Rectal smooth muscle tissue (tissue), 1 donor: ENCODE results near the gene PCSK6.
"Not testable (repeated sequence)": the region's sequence is repeated elsewhere in the genome, so short reads cannot be mapped to it uniquely, and the experiment has no call there.

Experiments
- H3K27ac ChIP-seq: one replicate; pipeline ENCODE4 v1.7.0; 2013; ENCODE audit warnings: low read depth, low read length, inconsistent platforms
- H3K27me3 ChIP-seq: one replicate; pipeline ENCODE4 v1.7.0; 2013; ENCODE audit warnings: low read length; ENCODE audit not compliant: control insufficient read depth, insufficient read depth
- H3K36me3 ChIP-seq: one replicate; pipeline ENCODE4 v1.7.0; 2013; ENCODE audit warnings: low read length; ENCODE audit not compliant: control insufficient read depth, insufficient read depth
- H3K4me1 ChIP-seq: one replicate; pipeline ENCODE4 v1.7.0; 2013; ENCODE audit warnings: low read length; ENCODE audit not compliant: control insufficient read depth, insufficient read depth
- H3K4me3 ChIP-seq: one replicate; pipeline ENCODE4 v1.7.0; 2013; ENCODE audit warnings: low read length
- H3K9ac ChIP-seq: one replicate; pipeline ENCODE4 v1.7.0; 2013; ENCODE audit warnings: low read length

The PCSK6 gene

DNA sequence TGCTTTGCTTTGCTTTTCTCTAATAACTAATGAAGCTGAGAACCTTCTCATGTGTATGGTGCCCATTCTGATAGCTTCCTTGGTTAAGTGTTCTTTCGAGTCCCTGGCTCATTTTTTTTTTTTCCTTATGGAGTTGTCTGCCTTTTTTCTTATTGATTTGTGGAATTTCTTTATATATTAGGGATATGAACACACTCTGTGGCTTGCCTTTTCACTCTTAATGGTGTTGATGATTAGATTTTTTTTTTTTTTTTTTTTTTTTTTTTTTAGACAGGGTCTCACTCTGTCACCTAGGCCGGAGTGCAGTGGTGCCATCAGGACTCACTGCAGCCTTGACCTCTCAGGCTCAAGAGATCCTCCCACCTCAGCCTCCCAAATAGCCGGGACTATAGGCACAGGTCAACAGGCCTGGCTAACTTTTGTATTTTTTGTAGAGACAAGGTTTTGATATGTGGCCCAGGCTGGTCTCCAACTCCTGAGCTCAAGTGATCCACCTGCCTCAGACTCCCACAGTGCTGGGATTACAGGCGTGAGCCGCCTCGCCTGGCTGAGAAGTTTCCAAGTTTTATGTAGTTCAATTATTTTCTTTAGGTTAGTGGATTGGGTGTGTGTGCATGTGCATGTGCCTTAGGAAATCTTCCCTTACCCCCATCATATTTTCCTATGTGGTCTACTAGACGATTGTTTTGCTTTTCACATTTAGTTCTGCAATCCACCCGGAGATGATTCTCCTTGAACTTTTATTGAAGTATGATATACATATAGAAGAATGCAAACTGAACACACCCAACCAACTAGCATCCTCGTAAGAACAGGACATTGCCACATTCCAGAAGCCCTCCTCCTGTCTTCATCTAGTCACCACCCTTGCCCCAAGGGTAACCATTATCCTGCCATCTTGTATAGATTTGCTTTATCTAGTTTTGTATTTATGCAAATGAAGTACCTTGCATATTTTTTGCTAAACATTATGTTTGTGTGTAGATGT lies 192.8 kb downstream of the PCSK6 start:
- H3K4me1 ChIP-seq = peaks cover 12% of the 10 kb centered on the region
- H3K36me3 ChIP-seq = no peaks in the 10 kb centered on the region
- H3K27ac ChIP-seq = no peak overlapping the region
- no peaks in the 10 kb centered on the region for H3K27me3 ChIP-seq
- H3K9ac ChIP-seq = no peak overlapping the region
- no peak overlapping the region for H3K4me3 ChIP-seq

DNA sequence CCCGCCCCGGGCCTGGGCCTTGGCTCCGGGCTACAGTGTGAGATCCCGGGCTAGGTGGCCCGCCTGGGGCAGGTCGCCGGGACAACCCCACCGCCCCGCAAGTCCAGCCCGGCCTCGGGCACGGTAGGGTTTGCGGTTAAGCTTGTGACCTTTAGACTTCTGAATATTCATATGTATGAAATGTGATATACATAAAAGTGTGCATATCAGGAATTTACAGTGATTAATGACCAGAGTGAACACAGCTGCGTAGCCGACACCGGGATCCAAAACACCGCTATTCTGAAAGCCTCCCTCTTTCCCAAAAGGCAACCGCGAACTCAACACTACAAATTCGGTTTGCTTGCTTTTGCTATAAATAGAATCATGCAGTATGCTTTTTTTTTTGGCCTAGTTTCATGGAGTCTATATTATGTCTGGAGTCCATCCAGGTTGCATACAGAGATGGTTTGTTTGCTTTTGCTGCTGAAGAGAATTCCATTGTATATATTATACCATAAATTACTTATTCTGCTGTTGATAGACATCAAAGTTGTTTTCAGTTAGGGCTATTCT lies 193.8 kb downstream of the PCSK6 start:
- H3K27me3 ChIP-seq = no peaks in the 10 kb centered on the region
- H3K9ac ChIP-seq = peak overlapping the region; percentile 57
- H3K27ac ChIP-seq = peak overlapping the region; percentile 91
- H3K36me3 ChIP-seq = no peaks in the 10 kb centered on the region
- H3K4me1 ChIP-seq = peaks cover 12% of the 10 kb centered on the region
- peak overlapping the region; percentile 95 for H3K4me3 ChIP-seq

DNA sequence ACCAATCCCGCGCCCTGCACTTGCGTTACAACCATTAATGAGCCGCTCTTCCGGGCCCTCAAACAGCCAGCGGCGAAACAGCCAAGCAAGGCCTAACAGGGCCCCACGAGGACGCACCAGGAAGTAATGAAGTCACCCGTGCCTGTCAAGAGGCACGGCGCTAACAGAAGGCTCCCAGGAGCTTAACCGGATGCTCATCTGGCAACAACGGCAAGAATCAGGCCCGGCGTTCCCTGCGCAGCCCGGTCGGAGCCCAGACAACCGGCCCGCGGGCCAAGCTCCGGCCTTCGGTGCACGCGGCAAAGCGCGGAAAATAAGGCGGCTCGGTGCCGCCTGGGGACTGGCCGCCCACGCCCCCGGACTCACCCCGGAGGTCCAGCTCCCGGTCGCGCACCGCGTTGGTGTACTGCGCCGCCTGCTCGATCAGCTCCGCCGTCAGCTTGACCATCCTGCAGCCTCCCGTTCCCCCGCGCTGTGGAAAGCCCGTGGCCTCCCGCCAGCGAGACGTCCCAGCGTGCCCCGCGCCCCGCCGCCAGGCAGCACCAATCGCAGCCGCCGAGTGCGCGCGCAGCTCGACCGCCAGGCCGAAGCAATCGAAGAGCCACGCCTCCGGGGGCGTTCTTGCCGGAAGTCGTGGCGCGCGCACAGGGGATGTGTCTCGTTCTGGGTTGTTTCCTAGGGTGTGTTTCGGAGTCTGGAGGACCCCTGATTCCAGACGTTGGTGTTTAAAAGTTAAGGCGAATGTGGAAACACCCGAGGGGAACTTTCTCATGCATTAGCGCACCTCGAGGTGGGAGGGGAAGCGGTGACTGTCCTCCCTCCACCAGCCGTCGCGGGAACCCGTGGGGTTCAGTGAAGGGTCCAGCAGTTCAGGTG lies 194.5 kb downstream of the PCSK6 start, which contains the start of gene SNRPA1:
SNRPA1 (minus strand) TSS at position 518 of the 876 bp plus-strand sequence; CDS start at position 448, 70 bp downstream.
- peaks cover 12% of the 10 kb centered on the region for H3K4me1 ChIP-seq
- H3K36me3 ChIP-seq = no peaks in the 10 kb centered on the region
- H3K9ac ChIP-seq = peak within 1 kb of the TSS; percentile 80
- H3K4me3 ChIP-seq = peak within 1 kb of the TSS; percentile 95
- H3K27ac ChIP-seq = peak within 1 kb of the TSS; percentile 91
- no peaks in the 10 kb centered on the region for H3K27me3 ChIP-seq

DNA sequence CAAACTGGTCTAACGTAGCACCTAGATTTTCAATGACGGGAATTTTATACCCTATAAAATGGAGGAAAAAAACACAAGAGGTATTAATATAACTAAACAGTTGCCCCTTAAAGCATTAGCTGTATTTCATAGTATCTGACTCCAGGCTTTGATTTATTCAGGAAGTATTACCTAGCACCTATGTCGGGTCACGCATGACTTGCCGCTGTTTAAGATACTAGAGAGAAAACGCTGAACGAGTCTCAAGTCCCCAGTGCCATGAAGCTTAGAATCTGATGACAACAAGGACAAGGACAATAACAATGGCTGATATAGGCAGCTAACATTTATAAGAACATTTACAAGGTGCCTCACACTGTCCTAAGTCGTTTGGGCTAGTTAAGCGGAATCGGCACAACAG lies 196.4 kb downstream of the PCSK6 start:
- H3K4me1 ChIP-seq = peaks cover 12% of the 10 kb centered on the region
- H3K36me3 ChIP-seq = no peaks in the 10 kb centered on the region
- no peaks in the 10 kb centered on the region for H3K27me3 ChIP-seq
- H3K27ac ChIP-seq = no peak overlapping the region
- H3K4me3 ChIP-seq = peak overlapping the region; percentile 95
- no peak overlapping the region for H3K9ac ChIP-seq

DNA sequence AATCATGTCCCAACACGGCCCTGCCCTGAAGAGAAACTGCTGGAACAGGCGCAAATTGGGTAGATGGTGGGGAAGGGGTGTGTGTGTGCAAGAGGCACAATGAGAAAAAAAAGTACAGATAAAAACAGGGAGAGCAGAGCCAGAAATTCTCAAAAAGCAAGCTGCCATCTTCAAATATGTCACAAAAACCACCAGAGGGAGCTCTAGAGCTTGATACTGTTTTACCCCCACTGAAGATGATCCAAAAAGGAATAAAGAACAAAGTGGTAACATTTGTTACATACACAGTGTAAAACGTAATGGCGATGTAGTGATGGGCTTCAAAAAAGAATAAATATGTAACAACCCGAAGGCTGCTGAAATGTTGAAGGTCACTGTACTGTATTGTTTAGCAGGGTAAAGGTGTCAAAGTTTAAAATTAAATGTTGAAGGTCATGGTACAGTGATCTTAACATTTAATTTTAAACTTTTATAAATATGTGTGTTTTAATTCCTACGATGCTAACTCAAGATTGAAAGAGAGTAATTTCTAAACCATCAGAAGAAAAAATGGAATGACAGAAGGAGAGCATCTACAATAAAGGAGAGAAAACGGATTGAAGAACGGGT lies 200.5 kb downstream of the PCSK6 start:
- H3K27ac ChIP-seq = no peak overlapping the region
- no peak overlapping the region for H3K4me3 ChIP-seq
- H3K4me1 ChIP-seq = peaks cover 10% of the 10 kb centered on the region
- H3K27me3 ChIP-seq = no peaks in the 10 kb centered on the region
- peaks cover 4% of the 10 kb centered on the region for H3K36me3 ChIP-seq
- H3K9ac ChIP-seq = no peak overlapping the region

DNA sequence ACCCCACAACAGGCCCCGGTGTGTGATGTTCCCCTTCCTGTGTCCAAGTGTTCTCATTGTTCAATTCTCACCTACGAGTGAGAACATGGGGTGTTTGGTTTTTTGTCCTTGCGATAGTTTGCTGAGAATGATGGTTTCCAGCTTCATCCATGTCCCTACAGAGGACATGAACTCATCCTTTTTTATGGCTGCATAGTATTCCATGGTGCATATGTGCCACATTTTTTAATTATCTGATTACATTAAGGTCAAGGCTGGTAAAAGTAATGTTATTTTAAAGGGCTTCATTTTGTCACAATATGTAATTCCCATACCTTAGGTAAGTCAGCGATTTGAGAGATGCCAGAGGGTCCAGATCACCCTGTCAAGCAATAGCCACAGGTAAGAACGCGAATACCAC lies 202.2 kb downstream of the PCSK6 start:
- not testable (repeated sequence) for H3K27ac ChIP-seq, H3K4me1 ChIP-seq, H3K4me3 ChIP-seq, H3K9ac ChIP-seq, H3K27me3 ChIP-seq
- peaks cover 12% of the 10 kb centered on the region for H3K36me3 ChIP-seq

DNA sequence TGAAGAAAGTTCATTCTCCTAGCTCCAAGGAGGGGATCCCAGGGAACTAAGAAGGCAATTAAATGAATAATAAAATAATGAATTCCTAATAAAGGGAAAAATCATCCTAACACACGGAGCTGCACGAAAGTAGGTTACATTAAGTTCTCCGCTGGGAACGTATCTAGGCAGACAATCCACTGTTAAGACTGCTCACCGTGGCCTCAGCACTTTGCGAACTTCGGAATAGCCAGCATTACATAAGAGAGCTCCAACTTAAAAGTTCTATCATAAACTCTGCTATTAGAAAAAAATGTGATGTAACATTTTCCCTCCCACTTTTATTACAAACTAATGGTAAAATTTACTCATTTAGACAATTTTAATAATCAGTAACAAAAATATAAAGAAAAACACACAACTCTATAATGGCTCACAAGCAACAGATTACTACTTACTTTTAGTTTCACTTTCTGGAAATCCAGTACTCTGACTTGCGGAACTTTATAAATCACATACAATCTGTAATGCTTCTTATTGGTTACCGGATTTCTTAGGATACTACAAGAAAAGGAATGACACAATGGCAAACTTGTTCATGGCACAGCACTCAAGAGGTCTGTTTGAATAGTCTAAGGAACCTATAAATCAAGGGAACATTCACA lies 202.9 kb downstream of the PCSK6 start:
- Histone ChIP-seq H3K4me3 (no peak overlapping the region), H3K27ac (no peak overlapping the region), H3K36me3 (peaks cover 17% of the 10 kb centered on the region), H3K27me3 (no peaks in the 10 kb centered on the region), H3K9ac (no peak overlapping the region), H3K4me1 (no peaks in the 10 kb centered on the region)

DNA sequence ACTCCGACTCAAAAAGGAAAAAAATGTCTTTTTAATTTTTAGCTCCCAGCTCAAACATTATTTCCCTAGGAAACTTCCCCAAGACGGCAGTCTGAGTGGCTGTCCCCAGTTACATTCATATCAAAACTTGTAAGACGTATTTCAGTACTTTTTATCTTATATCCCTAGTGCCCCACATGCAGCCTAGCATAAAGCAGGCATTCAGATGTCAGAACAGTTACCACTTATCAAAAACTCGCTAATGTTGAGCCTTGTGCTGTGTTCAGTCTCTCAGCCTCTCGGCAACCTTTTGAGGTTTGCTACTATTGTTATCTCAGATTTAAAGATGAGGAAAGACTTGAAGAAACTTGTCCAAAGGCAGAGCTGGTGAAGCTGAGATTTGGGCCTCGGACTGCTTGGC lies 205.6 kb downstream of the PCSK6 start:
- Histone ChIP-seq H3K4me3 (no peak overlapping the region), H3K9ac (no peak overlapping the region), H3K4me1 (no peaks in the 10 kb centered on the region), H3K27me3 (no peaks in the 10 kb centered on the region), H3K36me3 (peaks cover 21% of the 10 kb centered on the region), H3K27ac (no peak overlapping the region)

DNA sequence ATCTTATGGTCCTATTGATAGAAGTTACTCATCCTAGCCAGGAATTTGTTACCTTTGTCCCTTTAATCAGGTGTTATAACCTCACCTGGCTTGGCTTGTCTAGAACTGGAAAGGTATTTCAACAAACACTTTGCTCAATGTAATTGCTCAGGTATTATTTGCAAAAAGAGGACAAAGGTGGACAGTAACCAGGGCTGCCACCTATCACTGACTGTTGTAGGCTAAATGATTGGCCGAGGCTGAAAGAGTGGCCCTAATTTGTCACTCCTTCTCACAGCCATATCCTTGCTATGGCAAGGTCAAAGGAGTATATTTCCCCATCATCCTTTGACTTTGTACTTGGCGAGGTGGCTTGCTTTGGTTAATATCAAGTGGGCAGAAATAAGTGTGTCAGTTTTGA lies 209.5 kb downstream of the PCSK6 start:
- Histone ChIP-seq H3K27me3 (no peaks in the 10 kb centered on the region), H3K36me3 (peaks cover 18% of the 10 kb centered on the region), H3K27ac (no peak overlapping the region), H3K9ac (no peak overlapping the region), H3K4me3 (no peak overlapping the region), H3K4me1 (no peaks in the 10 kb centered on the region)

DNA sequence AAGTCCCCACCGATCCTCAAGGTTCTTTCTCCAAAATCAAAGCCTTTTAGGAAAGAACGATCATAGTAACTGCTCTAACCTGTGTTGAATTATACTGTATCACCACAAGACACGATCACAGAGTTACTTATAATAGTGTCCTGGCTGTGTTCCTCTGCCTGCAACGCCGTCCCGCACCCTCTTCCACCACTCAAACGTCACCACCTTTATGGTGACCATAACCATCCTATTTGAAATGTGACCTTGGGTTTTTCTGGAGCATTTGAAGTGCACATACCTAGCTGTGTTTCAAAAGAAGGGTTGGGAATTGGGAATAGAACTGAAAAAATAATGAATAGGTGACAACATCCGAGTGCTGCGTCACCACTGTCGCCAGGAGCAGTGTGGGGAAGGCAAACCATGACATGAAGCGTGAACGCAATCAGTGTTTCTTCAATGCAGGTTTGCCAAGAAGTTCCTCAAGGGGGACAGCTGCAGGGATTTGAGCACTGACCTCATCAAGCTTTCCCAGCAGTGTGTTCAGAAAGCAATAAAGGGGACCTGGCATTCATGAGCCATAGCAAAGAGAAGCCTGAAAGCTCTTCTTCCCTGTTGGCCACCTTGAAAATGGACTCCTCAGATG lies 211.5 kb downstream of the PCSK6 start:
- H3K27me3 ChIP-seq = no peaks in the 10 kb centered on the region
- peak overlapping the region; percentile 49 for H3K9ac ChIP-seq
- H3K36me3 ChIP-seq = peaks cover 29% of the 10 kb centered on the region
- peak overlapping the region; percentile 65 for H3K27ac ChIP-seq
- peak overlapping the region; percentile 72 for H3K4me3 ChIP-seq
- H3K4me1 ChIP-seq = no peaks in the 10 kb centered on the region

DNA sequence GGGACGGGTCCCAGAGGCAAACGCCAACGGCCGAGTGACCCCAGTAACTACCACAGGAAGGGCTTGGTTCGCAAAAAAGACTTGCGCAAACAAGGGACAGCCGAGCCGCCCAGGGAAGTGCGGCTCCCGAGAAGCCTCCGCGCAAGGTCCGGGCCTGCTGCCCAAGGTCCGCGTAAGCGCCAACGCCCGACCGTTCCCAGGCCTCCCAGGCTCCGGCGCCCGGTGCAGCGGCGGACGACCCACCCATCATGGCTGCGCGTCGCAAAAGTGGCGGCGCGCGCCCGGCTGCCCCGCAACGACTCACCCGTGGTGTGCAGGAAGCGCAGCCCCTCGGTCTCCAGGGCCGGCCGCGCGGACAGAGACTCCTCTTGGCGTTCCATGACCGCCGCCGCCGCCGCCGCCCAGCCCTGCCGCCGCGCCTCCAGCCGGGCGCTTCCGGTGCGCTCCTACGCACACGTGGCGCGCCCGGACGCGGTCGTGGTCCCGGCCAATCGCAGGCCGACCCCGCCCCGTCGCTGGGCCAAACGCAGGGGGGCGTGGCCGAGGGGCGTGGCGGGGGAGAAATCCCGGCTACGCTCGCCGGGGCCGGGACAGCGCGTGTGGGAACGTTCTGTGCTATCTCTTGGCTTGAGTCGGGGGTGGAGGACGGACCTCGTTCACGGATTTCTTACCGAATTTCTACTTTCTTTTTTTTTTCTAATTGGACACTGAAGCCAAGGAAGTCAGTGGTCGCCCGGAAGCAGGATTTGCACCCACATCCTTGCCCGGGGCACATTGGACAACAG lies 212.3 kb downstream of the PCSK6 start, which contains the start of gene SELENOS:
SELENOS (minus strand) TSS at position 448 of the 785 bp plus-strand sequence; CDS start at position 380, 68 bp downstream.
- peak within 1 kb of the TSS; percentile 90 for H3K9ac ChIP-seq
- no peaks in the 10 kb centered on the region for H3K4me1 ChIP-seq
- H3K4me3 ChIP-seq = peak within 1 kb of the TSS; percentile 86
- H3K36me3 ChIP-seq = peaks cover 27% of the 10 kb centered on the region
- peak within 1 kb of the TSS; percentile 88 for H3K27ac ChIP-seq
- H3K27me3 ChIP-seq = no peaks in the 10 kb centered on the region
